ENCODE results near the gene LYSET. TPM values are rescaled to one million over a fixed set of nuclear protein-coding genes. Genes with fewer than 3 reads are reported as not detected.
A peak's percentile ranks its signal among the peaks of the same experiment; 100 is the strongest.

The LYSET gene
- total RNA-seq, 1 experiment from 2014 or later, result 14.3 TPM

DNA sequence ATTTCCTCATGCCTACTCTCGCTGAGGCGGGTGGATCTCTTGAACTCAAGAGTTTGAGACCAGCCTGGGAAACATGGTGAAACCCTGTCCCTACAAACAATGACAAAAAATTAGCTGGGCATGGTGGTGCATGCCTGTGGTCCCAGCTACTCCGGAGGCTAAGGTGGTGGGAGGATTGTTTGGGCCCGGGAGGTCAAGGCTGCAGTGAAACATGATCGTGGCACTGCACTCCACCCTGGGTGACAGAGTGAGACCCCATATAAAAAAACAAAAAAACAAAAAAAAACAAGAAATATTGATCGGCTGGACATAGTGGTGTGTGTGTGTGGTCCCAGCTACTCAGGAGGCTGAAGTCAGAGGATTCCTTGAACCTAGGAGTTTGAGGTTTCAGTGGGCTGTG lies 9.6 kb upstream of the LYSET start:
- ChIA-PET POLR2A (ENCODE audit: unreplicated experiment) (no interaction called here), CTCF (no interaction called here)
- Histone ChIP-seq H2AFZ (no peak overlapping the region), H3F3A (ENCODE audit: insufficient read depth, low read depth) (peaks cover 18% of the 10 kb centered on the region), H3K9me2 (ENCODE audit: insufficient read depth) (no peaks in the 10 kb centered on the region), H3K4me2 (no peak overlapping the region), H3K27me3 (ENCODE audit: insufficient read depth, low read depth) (no peaks in the 10 kb centered on the region), H3K4me1 (replicated peaks; ENCODE audit: insufficient read depth) (no peaks in the 10 kb centered on the region), H3K36me3 (ENCODE audit: low read depth) (no peaks in the 10 kb centered on the region), H4K20me1 (ENCODE audit: insufficient read depth) (no peaks in the 10 kb centered on the region), H3K9me3 (ENCODE audit: insufficient read depth, low read depth) (no peaks in the 10 kb centered on the region), H3K27ac (no peak overlapping the region), H3K4me3 (no peak overlapping the region), H3K79me2 (ENCODE audit: low read depth) (no peaks in the 10 kb centered on the region)
- no peak for DNase-seq
- no TSS peak for BruUV-seq (replicated peaks)
- intact Hi-C loops (cut with micrococcal nuclease; ENCODE audit: unreplicated experiment), result no loop called here
- TF ChIP-seq, protein P1, sequence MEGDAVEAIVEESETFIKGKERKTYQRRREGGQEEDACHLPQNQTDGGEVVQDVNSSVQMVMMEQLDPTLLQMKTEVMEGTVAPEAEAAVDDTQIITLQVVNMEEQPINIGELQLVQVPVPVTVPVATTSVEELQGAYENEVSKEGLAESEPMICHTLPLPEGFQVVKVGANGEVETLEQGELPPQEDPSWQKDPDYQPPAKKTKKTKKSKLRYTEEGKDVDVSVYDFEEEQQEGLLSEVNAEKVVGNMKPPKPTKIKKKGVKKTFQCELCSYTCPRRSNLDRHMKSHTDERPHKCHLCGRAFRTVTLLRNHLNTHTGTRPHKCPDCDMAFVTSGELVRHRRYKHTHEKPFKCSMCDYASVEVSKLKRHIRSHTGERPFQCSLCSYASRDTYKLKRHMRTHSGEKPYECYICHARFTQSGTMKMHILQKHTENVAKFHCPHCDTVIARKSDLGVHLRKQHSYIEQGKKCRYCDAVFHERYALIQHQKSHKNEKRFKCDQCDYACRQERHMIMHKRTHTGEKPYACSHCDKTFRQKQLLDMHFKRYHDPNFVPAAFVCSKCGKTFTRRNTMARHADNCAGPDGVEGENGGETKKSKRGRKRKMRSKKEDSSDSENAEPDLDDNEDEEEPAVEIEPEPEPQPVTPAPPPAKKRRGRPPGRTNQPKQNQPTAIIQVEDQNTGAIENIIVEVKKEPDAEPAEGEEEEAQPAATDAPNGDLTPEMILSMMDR (conservative IDR thresholded peaks at IDR 0.05), result no peak
- no peak for TF ChIP-seq EZH2 (IDR thresholded peaks at IDR 0.05; ENCODE audit: low read depth)

GRCh38 chr14:93183596-93184317 lies 1.4 kb upstream of the LYSET start:
- BruUV-seq (replicated peaks), result TSS peak; percentile 62
- peaks cover 38% of the 10 kb centered on the region for H3K79me2 ChIP-seq (ENCODE audit: low read depth)
- no peaks in the 10 kb centered on the region for H3K9me3 ChIP-seq (ENCODE audit: insufficient read depth, low read depth)
- H3K36me3 ChIP-seq (ENCODE audit: low read depth), result peaks cover 10% of the 10 kb centered on the region; the same call in 1 of the 2 replicates
- H3K4me2 ChIP-seq, result peak overlapping the region; percentile 100
- H4K20me1 ChIP-seq (ENCODE audit: insufficient read depth), result peaks cover 12% of the 10 kb centered on the region; the same call in 1 of the 2 replicates
- intact Hi-C loops (cut with micrococcal nuclease; ENCODE audit: unreplicated experiment), result loop anchor here (2.0 kb wide), 1 partner anchor 23 kb away; the partner anchor contains the start of genes GON7 and UBR7
- peak overlapping the region; percentile 96 for H3K4me3 ChIP-seq
- no peak for DNase-seq
- TF ChIP-seq, protein P1 (conservative IDR thresholded peaks at IDR 0.05), result no peak
- no peak for TF ChIP-seq EZH2 (IDR thresholded peaks at IDR 0.05; ENCODE audit: low read depth)
- H3F3A ChIP-seq (ENCODE audit: insufficient read depth, low read depth), result peaks cover 16% of the 10 kb centered on the region
- H3K9me2 ChIP-seq (ENCODE audit: insufficient read depth), result no peaks in the 10 kb centered on the region
- H3K27me3 ChIP-seq (ENCODE audit: insufficient read depth, low read depth), result no peaks in the 10 kb centered on the region
- ChIA-PET CTCF (no interaction called here), POLR2A (ENCODE audit: unreplicated experiment) (no interaction called here)
- H3K4me1 ChIP-seq (replicated peaks; ENCODE audit: insufficient read depth), result peaks cover 26% of the 10 kb centered on the region
- H3K27ac ChIP-seq, result no peak overlapping the region
- peak overlapping the region; percentile 98 for H2AFZ ChIP-seq

DNA sequence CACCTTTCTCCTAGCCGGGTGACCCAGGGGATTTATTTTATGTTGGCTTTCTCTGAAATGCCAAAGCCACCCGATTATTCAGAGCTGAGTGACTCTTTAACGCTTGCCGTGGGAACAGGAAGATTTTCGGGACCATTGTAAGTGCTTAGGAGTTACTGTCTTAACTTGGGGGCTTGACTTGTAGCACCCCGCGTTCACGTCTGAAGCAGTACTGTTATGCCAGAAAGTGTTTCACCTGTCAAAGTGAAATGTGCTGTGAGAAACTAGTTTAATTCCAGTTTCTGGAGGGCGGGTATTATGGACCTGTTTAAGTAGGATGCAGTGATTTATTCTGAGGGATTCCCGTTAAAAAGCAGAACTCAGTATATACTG lies 218 bp downstream of the LYSET start:
- Histone ChIP-seq H3K79me2 (ENCODE audit: low read depth) (peaks cover 38% of the 10 kb centered on the region), H3K27ac (peak overlapping the region; percentile 82), H3K4me1 (replicated peaks; ENCODE audit: insufficient read depth) (peaks cover 26% of the 10 kb centered on the region), H3K4me2 (peak overlapping the region; percentile 94), H3K9me3 (ENCODE audit: insufficient read depth, low read depth) (no peaks in the 10 kb centered on the region), H4K20me1 (ENCODE audit: insufficient read depth) (peaks cover 12% of the 10 kb centered on the region; the same call in 1 of the 2 replicates), H3K9me2 (ENCODE audit: insufficient read depth) (no peaks in the 10 kb centered on the region), H3K36me3 (ENCODE audit: low read depth) (peaks cover 14% of the 10 kb centered on the region; the same call in 1 of the 2 replicates), H3F3A (ENCODE audit: insufficient read depth, low read depth) (peaks cover 16% of the 10 kb centered on the region), H3K27me3 (ENCODE audit: insufficient read depth, low read depth) (no peaks in the 10 kb centered on the region), H2AFZ (peak overlapping the region; percentile 100), H3K4me3 (peak overlapping the region; percentile 96)
- POLR2A ChIA-PET (ENCODE audit: unreplicated experiment), result interaction anchor here (0.6 kb wide), 1 partner anchor 14 kb away, joined by 3 read pairs; no protein-coding TSS in a partner anchor
- no peak for DNase-seq
- intact Hi-C loops (cut with micrococcal nuclease; ENCODE audit: unreplicated experiment), result loop anchor here (2.0 kb wide), 1 partner anchor 21 kb away; the partner anchor contains the start of genes GON7 and UBR7
- BruUV-seq (replicated peaks), result no TSS peak
- no peak for TF ChIP-seq EZH2 (IDR thresholded peaks at IDR 0.05; ENCODE audit: low read depth)
- TF ChIP-seq, protein P1 (conservative IDR thresholded peaks at IDR 0.05), result no peak
- CTCF ChIA-PET, result interaction anchor here (0.6 kb wide), 2 partner anchors 148 to 287 kb away, joined by 3 to 4 read pairs; no protein-coding TSS in a partner anchor

Measured in PC-9 (cell line).